Gastrocnemius medialis (tissue), 4 donors: ENCODE data around the gene KIF13A.

ENCODE experiments used
- POLR2A ChIP-seq, 2 donors: fragments of 450-650 bp; IDR thresholded peaks; one replicate each; pipeline ENCODE4 v1.6.1; 2017; ENCODE audit warnings: antibody characterized with exemption in 2 of 2, mild to moderate bottlenecking in 2 of 2, moderate library complexity in 2 of 2
- TF ChIP-seq, protein P1 (sequence below), 5 experiments: fragments of 450-650 bp in 3 of 5; fragments of 200-600 bp in 2 of 5; sonication (generic) in 2 of 5; IDR thresholded peaks in 4 of 5; conservative IDR thresholded peaks in 1 of 5; 1 replicate in 4 of 5; 2 replicates in 1 of 5; pipeline ENCODE4 v1.5.1; 2016 to 2019; ENCODE audit warnings: antibody characterized with exemption in 5 of 5, mild to moderate bottlenecking in 3 of 5, moderate library complexity in 3 of 5

DNA sequence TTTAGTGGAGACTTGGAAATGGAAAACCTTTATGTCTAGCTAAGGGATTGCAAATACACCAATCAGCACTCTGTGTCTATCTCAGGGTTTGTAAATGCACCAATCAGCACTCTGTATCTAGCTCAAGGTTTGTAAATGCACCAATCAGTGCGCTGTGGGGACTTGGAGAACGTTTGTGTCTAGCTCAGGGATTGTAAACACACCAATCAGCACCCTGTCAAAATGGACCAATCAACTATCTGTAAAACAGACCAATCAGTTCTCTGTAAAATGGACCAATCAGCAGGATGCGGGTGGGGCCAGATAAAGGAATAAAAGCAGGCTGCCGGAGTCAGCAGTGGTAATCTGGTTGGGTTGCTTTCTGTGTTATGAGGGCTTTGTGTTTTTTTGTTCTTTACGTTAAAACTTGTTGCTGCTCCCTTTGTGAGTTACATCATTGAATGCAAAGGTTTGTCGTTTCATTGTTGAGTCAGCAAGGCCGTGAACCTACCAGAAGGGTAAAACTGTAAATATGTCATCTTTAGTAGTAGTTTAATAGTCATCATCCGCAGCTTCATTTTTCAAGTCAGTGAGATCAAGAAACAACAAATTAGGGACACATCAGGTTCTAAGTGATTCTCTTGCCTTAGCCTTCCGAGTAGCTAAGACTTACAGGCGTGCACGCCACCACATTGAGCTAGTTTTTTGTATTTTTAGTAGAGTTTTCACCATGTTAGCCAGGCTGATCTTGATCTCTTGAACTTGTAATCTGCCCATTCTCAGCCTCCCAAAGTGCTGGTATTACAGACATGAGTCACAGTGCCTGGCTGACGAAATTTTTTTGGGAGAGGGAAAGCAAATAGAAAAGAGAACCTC is 258.0 kb downstream of the KIF13A start:
- TF ChIP-seq, protein P1, sequence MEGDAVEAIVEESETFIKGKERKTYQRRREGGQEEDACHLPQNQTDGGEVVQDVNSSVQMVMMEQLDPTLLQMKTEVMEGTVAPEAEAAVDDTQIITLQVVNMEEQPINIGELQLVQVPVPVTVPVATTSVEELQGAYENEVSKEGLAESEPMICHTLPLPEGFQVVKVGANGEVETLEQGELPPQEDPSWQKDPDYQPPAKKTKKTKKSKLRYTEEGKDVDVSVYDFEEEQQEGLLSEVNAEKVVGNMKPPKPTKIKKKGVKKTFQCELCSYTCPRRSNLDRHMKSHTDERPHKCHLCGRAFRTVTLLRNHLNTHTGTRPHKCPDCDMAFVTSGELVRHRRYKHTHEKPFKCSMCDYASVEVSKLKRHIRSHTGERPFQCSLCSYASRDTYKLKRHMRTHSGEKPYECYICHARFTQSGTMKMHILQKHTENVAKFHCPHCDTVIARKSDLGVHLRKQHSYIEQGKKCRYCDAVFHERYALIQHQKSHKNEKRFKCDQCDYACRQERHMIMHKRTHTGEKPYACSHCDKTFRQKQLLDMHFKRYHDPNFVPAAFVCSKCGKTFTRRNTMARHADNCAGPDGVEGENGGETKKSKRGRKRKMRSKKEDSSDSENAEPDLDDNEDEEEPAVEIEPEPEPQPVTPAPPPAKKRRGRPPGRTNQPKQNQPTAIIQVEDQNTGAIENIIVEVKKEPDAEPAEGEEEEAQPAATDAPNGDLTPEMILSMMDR (IDR thresholded peaks at IDR 0.05 in 4 of 5, conservative IDR thresholded peaks at IDR 0.05 in 1 of 5) = no peak
- no peak for TF ChIP-seq POLR2A (IDR thresholded peaks at IDR 0.05)
